HCT116 (cell line): ENCODE measurements around the gene LKAAEAR1.

ENCODE experiments used
- EZH2phosphoT487 ChIP-seq: fragments of 200-600 bp; IDR thresholded peaks from 2 replicates; pipeline ENCODE4 v1.6.1; 2018; ENCODE audit warnings: antibody characterized with exemption, borderline replicate concordance
- POLR2A ChIP-seq: IDR thresholded peaks from 2 replicates; pipeline ENCODE4 v1.7.0; 2011; ENCODE audit warnings: borderline replicate concordance; ENCODE audit not compliant: insufficient read depth, insufficient read length; ENCODE audit errors: extremely low read depth
- SP1 ChIP-seq: IDR thresholded peaks from 2 replicates; pipeline ENCODE4 v1.6.1; 2012; ENCODE audit warnings: low read depth
- TF ChIP-seq, protein P1 (sequence below), 3 experiments: fragments of 200-600 bp in 1 of 3; sonication (generic) in 1 of 3; IDR thresholded peaks in 2 of 3; conservative IDR thresholded peaks in 1 of 3; 2 replicates each; pipeline ENCODE4 v1.5.1; 2012 to 2017; ENCODE audit warnings: low read depth in 2 of 3, low read length in 2 of 3, antibody characterized with exemption in 1 of 3, borderline replicate concordance in 1 of 3, control low read depth in 1 of 3, mild to moderate bottlenecking in 1 of 3, mixed read lengths in 1 of 3, mixed run types in 1 of 3, moderate library complexity in 1 of 3; ENCODE audit not compliant: insufficient read depth in 1 of 3

DNA sequence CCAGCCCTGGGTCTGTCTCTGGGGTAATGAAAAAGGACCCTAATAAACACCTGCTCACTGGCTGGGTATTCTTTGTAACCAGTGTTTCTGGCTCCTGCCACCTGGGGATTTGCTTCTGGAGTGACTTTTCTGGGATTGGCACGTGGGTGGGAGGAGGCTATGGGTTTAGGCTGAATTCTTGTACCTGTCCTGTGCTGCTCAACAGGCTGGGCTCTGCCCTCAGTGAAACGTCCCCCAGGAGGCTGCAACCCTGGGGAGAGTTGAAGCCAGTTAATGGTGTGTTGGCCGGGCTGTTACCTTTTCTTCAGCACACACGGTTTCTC, 16.3 kb upstream of the LKAAEAR1 start:
- no peak for TF ChIP-seq EZH2phosphoT487
- TF ChIP-seq SP1: no peak
- TF ChIP-seq POLR2A: no peak
- TF ChIP-seq, protein P1, sequence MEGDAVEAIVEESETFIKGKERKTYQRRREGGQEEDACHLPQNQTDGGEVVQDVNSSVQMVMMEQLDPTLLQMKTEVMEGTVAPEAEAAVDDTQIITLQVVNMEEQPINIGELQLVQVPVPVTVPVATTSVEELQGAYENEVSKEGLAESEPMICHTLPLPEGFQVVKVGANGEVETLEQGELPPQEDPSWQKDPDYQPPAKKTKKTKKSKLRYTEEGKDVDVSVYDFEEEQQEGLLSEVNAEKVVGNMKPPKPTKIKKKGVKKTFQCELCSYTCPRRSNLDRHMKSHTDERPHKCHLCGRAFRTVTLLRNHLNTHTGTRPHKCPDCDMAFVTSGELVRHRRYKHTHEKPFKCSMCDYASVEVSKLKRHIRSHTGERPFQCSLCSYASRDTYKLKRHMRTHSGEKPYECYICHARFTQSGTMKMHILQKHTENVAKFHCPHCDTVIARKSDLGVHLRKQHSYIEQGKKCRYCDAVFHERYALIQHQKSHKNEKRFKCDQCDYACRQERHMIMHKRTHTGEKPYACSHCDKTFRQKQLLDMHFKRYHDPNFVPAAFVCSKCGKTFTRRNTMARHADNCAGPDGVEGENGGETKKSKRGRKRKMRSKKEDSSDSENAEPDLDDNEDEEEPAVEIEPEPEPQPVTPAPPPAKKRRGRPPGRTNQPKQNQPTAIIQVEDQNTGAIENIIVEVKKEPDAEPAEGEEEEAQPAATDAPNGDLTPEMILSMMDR (IDR thresholded peaks at IDR 0.05 in 2 of 3, conservative IDR thresholded peaks at IDR 0.05 in 1 of 3; ENCODE audit: borderline replicate concordance in 1 of 3, insufficient read depth in 1 of 3, low read depth in 2 of 3, low read length in 2 of 3): no peak
